Measurements from ENCODE around the gene MALRD1.

GRCh38 chr10:19493917-19494316, 445.3 kb downstream of the MALRD1 start:
- TF ChIP-seq EZH2phosphoT487 (IDR thresholded peaks at IDR 0.05; ENCODE audit: low read depth) = no peak
- TF ChIP-seq, protein P1, sequence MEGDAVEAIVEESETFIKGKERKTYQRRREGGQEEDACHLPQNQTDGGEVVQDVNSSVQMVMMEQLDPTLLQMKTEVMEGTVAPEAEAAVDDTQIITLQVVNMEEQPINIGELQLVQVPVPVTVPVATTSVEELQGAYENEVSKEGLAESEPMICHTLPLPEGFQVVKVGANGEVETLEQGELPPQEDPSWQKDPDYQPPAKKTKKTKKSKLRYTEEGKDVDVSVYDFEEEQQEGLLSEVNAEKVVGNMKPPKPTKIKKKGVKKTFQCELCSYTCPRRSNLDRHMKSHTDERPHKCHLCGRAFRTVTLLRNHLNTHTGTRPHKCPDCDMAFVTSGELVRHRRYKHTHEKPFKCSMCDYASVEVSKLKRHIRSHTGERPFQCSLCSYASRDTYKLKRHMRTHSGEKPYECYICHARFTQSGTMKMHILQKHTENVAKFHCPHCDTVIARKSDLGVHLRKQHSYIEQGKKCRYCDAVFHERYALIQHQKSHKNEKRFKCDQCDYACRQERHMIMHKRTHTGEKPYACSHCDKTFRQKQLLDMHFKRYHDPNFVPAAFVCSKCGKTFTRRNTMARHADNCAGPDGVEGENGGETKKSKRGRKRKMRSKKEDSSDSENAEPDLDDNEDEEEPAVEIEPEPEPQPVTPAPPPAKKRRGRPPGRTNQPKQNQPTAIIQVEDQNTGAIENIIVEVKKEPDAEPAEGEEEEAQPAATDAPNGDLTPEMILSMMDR (IDR thresholded peaks at IDR 0.05; ENCODE audit: low read depth, low read length) = no peak

Data from OCI-LY3 (cell line).